Myometrial cell (primary cell): ENCODE results near the gene TRAPPC10. TPM values are rescaled to one million over a fixed set of nuclear protein-coding genes. Genes with fewer than 3 reads are reported as not detected.

ENCODE experiments used
- total RNA-seq: library from RNA; depleted of rRNA; stranded (reverse); fragments of >200 nt; gene quantifications from 2 replicates; pipeline ENCODE4 v1.2.3, GENCODE V29; 2015

The TRAPPC10 gene
- 12.1 and 14.4 TPM in 2 replicates for total RNA-seq

GRCh38 chr21:44011579-44012473 is at the start of gene TRAPPC10:
TRAPPC10 (plus strand) TSS chr21:44012309; CDS start chr21:44012494, 185 bp downstream.

GRCh38 chr21:44107026-44107501 is 95.0 kb downstream of the TRAPPC10 start, which contains the start of gene PWP2:
PWP2 (plus strand) TSS chr21:44107399; CDS start chr21:44107417, 18 bp downstream.

Other genes with a start within 250 kb of the TRAPPC10 start
- gene CSTB, start 236.0 kb upstream of the TRAPPC10 start, total RNA-seq, result 10.1 and 13.5 TPM in 2 replicates
- gene RRP1, start 222.7 kb upstream of the TRAPPC10 start, total RNA-seq, result 20.8 and 24.3 TPM in 2 replicates
- gene AGPAT3, start 147.1 kb upstream of the TRAPPC10 start, total RNA-seq, result 49.8 and 57.7 TPM in 2 replicates
- gene PWP2, start 95.1 kb downstream of the TRAPPC10 start, total RNA-seq, result 16.7 and 21.3 TPM in 2 replicates
- gene GATD3, start 121.4 kb downstream of the TRAPPC10 start, total RNA-seq, result 22.9 and 25.4 TPM in 2 replicates
- not detected in 2 replicates for gene ICOSLG, start 228.6 kb downstream of the TRAPPC10 start, total RNA-seq
- not detected in 2 replicates for gene DNMT3L, start 249.6 kb downstream of the TRAPPC10 start, total RNA-seq